ENCODE data around the gene CDRT4.

CDRT4 gene

GRCh38 chr17:15467592-15467991 lies at the start of gene CDRT4:
Gene CDRT4 (minus strand): TSS chr17:15467621. CDS start chr17:15440238, 27,383 bp downstream.
- in situ Hi-C loops (cut with MboI; ENCODE audit: low sequenced_read_pairs) = no loop called here

GRCh38 chr17:15516150-15516549 lies 48.7 kb upstream of the CDRT4 start:
- in situ Hi-C loops (cut with MboI; ENCODE audit: low sequenced_read_pairs) = loop anchor here (25.0 kb wide), 1 partner anchor 254 kb away; the partner anchor contains the start of gene PMP22

- in situ Hi-C loops (cut with MboI; ENCODE audit: low sequenced_read_pairs) = loop anchor here (25.0 kb wide), 1 partner anchor 252 kb away; the partner anchor contains the start of gene PMP22
These were observed 47.0 kb upstream of the CDRT4 start for GRCh38 chr17:15514469-15514868.

- in situ Hi-C loops (cut with MboI; ENCODE audit: low sequenced_read_pairs) = loop anchor here (25.0 kb wide), 1 partner anchor 252 kb away; the partner anchor contains the start of gene PMP22
These were observed 46.5 kb upstream of the CDRT4 start for GRCh38 chr17:15513856-15514459.

- in situ Hi-C loops (cut with MboI; ENCODE audit: low sequenced_read_pairs) = loop anchor here (25.0 kb wide), 1 partner anchor 251 kb away; the partner anchor contains the start of gene PMP22
These were observed 45.8 kb upstream of the CDRT4 start for GRCh38 chr17:15513058-15513791.

DNA sequence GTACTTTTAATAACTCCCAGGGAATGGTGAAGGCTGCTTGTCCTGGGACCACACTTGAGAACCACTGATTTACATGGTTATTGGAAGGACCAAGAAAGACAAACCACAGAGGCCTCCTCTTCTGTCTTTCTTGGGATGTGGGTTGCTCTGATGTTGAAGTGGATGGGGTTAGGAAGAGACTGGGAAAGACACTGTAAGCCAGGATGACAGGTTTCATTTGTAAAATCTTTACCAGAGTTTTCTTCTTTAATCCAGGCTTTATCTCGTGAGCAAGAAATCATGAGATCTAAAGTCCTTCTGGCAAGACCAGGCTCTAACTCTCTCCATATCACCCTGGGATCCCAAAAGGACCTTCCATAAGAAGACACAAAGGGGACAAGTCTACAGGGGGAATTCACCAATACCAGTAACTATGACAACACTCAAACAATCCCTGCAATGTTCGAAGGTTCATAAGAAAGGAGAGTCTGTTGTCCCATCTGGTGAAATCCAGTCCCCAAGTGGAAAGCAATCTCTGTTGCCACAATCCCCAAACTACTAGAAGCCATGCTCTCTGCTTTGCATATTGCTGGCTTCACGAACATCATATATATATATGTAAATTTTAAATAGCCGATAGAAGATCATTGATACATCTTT lies 44.8 kb upstream of the CDRT4 start:
- in situ Hi-C loops (cut with MboI; ENCODE audit: low sequenced_read_pairs) = loop anchor here (25.0 kb wide), 1 partner anchor 250 kb away; the partner anchor contains the start of gene PMP22

DNA sequence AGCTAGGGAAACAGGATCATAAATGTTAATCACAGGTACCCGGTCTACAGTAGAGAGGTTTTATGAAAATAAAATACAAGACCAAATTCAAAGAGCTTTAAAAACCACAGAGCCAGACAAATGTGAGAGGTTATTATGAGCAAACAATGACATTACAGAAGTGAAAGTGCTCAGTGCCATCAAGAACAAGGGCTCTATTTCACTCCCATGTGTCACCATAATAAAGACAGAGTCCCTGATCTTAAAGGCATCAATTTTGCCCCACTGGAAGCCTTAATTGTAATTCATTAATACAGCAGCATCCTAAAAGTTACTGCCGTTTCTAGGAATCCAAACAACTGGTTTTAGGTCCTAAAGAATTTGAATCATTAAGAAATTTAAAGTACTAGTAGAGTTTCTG lies 43.7 kb upstream of the CDRT4 start:
- in situ Hi-C loops (cut with MboI; ENCODE audit: low sequenced_read_pairs) = loop anchor here (25.0 kb wide), 1 partner anchor 249 kb away; the partner anchor contains the start of gene PMP22

DNA sequence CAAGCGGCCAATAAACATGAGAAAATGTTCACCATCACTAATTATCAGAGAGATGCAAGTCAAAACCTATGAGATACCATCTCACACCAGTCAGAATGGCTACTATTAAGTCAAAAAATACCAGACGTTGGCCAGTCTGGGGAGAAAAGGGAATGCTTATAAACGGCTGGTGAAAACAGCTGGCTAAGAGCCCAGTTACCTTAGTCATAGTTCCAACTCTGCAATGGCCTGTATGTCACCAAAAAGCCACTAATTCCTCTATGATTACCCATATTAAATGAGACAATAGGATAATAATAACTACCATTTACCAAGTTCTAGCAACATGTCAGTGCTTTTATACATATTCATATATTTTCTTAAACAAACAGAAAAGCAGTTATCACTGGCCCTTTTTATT lies 42.9 kb upstream of the CDRT4 start:
- in situ Hi-C loops (cut with MboI; ENCODE audit: low sequenced_read_pairs) = loop anchor here (25.0 kb wide), 1 partner anchor 248 kb away; the partner anchor contains the start of gene PMP22

DNA sequence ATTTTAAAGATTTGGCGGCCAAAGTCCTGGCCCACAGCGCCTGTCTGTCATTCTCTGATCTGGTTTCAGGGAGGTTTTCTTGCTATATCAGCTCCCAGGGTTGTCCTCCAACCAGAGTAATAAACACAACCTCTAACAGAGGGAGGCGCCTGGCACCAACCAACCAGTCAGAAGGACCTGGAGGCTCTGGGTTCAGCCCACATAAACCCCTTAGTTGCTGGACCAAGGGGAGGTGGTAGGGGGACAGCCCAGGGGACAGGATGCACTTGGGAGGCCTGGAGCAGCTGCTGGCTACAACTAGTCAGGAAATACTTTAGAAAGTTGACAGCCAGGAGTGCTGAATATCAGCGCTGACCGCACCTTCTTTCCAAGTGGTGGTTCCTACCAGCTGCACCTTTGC lies 41.7 kb upstream of the CDRT4 start:
- in situ Hi-C loops (cut with MboI; ENCODE audit: low sequenced_read_pairs) = loop anchor here (25.0 kb wide), 1 partner anchor 247 kb away; the partner anchor contains the start of gene PMP22

DNA sequence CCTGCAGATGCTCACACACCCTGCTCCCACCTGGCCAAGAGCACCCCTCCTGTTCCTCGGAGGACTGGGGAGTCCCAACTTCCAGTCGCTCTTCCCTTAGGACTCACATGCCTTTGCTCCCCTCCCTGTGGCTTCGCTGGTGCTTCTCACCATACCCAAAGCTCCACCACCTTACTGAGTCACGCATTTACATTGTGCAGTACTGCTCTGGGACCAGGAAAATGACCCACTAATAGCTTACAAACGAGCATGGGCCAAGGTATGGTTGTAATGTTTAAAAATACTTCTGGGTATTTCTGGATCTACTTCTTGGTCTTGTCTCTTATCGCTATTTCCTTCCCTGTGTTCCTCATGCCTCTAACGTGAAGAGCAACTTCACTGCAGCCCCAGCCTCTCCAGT lies 41.0 kb upstream of the CDRT4 start:
- in situ Hi-C loops (cut with MboI; ENCODE audit: low sequenced_read_pairs) = loop anchor here (25.0 kb wide), 1 partner anchor 246 kb away; the partner anchor contains the start of gene PMP22

- in situ Hi-C loops (cut with MboI; ENCODE audit: low sequenced_read_pairs) = loop anchor here (25.0 kb wide), 1 partner anchor 246 kb away; the partner anchor contains the start of gene PMP22
These were observed 40.5 kb upstream of the CDRT4 start for GRCh38 chr17:15507896-15508295.

DNA sequence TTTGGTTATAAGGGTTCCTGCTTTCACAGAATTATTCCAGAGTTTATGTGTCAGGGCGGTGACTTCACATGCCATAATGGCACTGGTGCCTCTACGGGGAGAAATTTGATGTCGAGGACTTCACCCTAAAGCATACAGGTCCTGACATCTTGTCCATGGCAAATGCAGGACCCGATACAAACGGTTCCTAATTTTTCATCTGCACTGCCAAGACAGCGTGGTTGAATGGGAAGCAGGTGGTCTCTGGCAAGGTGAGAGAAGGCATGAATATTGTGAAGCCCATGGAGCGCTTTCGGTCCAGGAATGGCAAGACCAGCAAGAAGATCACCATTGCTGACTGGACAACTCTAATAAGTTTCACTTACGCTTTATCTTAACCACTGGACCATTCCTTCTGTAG lies 39.6 kb upstream of the CDRT4 start:
- in situ Hi-C loops (cut with MboI; ENCODE audit: low sequenced_read_pairs) = loop anchor here (25.0 kb wide), 1 partner anchor 245 kb away; the partner anchor contains the start of gene PMP22

GRCh38 chr17:15505708-15506107 lies 38.3 kb upstream of the CDRT4 start:
- in situ Hi-C loops (cut with MboI; ENCODE audit: low sequenced_read_pairs) = loop anchor here (25.0 kb wide), 1 partner anchor 243 kb away; the partner anchor contains the start of gene PMP22

GRCh38 chr17:15503731-15504130 lies 36.3 kb upstream of the CDRT4 start:
- in situ Hi-C loops (cut with MboI; ENCODE audit: low sequenced_read_pairs) = loop anchor here (25.0 kb wide), 1 partner anchor 241 kb away; the partner anchor contains the start of gene PMP22

GRCh38 chr17:15502369-15503112 lies 35.1 kb upstream of the CDRT4 start:
- in situ Hi-C loops (cut with MboI; ENCODE audit: low sequenced_read_pairs) = loop anchor here (25.0 kb wide), 1 partner anchor 240 kb away; the partner anchor contains the start of gene PMP22

DNA sequence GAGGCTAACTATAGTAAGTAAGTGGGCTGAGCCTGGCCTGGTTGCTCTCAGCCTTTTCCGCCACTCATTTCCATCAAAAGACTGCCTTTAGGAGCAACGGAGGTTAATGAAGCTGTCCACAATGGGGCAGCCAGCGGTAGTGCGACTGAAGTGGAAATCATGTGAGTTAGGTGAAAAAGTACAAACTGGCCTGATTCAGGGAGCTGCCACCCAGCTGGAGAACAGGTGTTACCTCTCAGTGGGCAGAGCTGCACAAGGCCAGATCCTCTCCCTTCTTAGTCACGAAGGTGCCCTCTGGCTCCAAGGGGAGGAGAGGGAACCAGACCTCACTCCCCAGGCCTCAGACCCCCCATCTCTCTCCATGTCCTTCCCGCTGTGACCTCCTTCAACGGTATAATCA lies 34.4 kb upstream of the CDRT4 start:
- in situ Hi-C loops (cut with MboI; ENCODE audit: low sequenced_read_pairs) = loop anchor here (25.0 kb wide), 1 partner anchor 239 kb away; the partner anchor contains the start of gene PMP22

DNA sequence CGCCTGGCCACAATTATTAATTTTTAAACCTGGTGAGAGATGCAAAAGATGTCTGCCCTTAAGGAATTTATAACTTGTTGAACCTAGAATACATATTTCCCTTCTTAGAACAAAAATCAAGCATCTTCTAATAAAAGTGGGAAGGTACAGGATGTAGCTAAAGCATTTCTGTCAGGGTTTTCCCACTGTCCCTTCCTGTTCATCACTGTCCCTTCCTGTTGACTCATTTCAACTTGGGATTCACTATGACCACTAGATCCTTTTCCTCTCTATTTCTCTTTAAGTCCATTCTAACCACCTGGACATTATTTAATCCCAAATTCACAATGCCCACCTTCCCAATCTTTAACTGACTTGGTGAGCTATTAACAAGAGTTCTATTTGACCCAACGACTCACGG lies 33.9 kb upstream of the CDRT4 start:
- in situ Hi-C loops (cut with MboI; ENCODE audit: low sequenced_read_pairs) = loop anchor here (25.0 kb wide), 1 partner anchor 239 kb away; the partner anchor contains the start of gene PMP22

- in situ Hi-C loops (cut with MboI; ENCODE audit: low sequenced_read_pairs) = no loop called here
These were observed 30.7 kb upstream of the CDRT4 start for GRCh38 chr17:15498107-15498506.

GRCh38 chr17:15496735-15497670 lies 29.6 kb upstream of the CDRT4 start:
- in situ Hi-C loops (cut with MboI; ENCODE audit: low sequenced_read_pairs) = no loop called here
